ENCODE results near the gene GLYR1. TPM values are rescaled to one million over a fixed set of nuclear protein-coding genes. Genes with fewer than 3 reads are reported as not detected.

Gene GLYR1
- total RNA-seq, 1 experiment from 2014 or later: 135 TPM

DNA sequence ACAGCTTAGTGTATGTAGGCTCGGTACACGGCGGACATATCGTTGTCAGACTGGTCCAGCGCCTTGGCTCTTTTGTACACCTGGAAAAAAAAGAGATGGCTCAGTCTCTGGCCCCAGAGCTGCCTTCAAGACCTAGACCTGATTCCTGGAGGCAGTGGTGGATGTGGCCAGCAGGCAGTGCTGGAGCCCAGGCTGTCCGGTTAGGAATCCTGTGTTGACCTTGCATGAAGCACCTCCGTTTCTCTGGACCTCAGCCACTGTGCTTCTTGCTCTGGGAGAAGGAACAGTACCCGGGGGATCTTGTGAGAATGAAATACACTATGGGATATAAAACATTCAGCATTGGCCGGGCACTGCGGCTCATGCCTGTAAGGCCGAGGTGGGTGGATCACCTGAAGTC, 41.9 kb downstream of the GLYR1 start:
- no peaks in the 10 kb centered on the region for H3K9me2 ChIP-seq (ENCODE audit: insufficient read depth)
- H3K36me3 ChIP-seq (ENCODE audit: low read depth): peaks cover 4% of the 10 kb centered on the region; the same call in 1 of the 2 replicates
- no peaks in the 10 kb centered on the region for H3K9me3 ChIP-seq (ENCODE audit: insufficient read depth, low read depth)
- ChIA-PET CTCF (interaction anchor here (0.5 kb wide), 1 partner anchor 152 kb away, joined by 8 read pairs; no protein-coding TSS in a partner anchor), POLR2A (ENCODE audit: unreplicated experiment) (no interaction called here)
- no TSS peak for BruUV-seq (replicated peaks)
- H3K27ac ChIP-seq: no peak overlapping the region
- intact Hi-C loops (cut with micrococcal nuclease; ENCODE audit: unreplicated experiment): no loop called here
- no peak overlapping the region for H2AFZ ChIP-seq
- H3K27me3 ChIP-seq (ENCODE audit: insufficient read depth, low read depth): no peaks in the 10 kb centered on the region
- H3K4me3 ChIP-seq: no peak overlapping the region
- H3K4me2 ChIP-seq: no peak overlapping the region
- H3K4me1 ChIP-seq (replicated peaks; ENCODE audit: insufficient read depth): peaks cover 14% of the 10 kb centered on the region
- H4K20me1 ChIP-seq (ENCODE audit: insufficient read depth): no peaks in the 10 kb centered on the region; the same call in 1 of the 2 replicates
- DNase-seq: no peak
- H3K79me2 ChIP-seq (ENCODE audit: low read depth): no peaks in the 10 kb centered on the region
- no peak for TF ChIP-seq EZH2 (IDR thresholded peaks at IDR 0.05; ENCODE audit: low read depth)
- TF ChIP-seq, protein P1, sequence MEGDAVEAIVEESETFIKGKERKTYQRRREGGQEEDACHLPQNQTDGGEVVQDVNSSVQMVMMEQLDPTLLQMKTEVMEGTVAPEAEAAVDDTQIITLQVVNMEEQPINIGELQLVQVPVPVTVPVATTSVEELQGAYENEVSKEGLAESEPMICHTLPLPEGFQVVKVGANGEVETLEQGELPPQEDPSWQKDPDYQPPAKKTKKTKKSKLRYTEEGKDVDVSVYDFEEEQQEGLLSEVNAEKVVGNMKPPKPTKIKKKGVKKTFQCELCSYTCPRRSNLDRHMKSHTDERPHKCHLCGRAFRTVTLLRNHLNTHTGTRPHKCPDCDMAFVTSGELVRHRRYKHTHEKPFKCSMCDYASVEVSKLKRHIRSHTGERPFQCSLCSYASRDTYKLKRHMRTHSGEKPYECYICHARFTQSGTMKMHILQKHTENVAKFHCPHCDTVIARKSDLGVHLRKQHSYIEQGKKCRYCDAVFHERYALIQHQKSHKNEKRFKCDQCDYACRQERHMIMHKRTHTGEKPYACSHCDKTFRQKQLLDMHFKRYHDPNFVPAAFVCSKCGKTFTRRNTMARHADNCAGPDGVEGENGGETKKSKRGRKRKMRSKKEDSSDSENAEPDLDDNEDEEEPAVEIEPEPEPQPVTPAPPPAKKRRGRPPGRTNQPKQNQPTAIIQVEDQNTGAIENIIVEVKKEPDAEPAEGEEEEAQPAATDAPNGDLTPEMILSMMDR (conservative IDR thresholded peaks at IDR 0.05): no peak
- H3F3A ChIP-seq (ENCODE audit: insufficient read depth, low read depth): peaks cover 35% of the 10 kb centered on the region

GRCh38 chr16:4803898-4804762, 43.0 kb downstream of the GLYR1 start:
- H3K9me3 ChIP-seq (ENCODE audit: insufficient read depth, low read depth): no peaks in the 10 kb centered on the region
- H2AFZ ChIP-seq: no peak overlapping the region
- POLR2A ChIA-PET (ENCODE audit: unreplicated experiment): interaction anchor here (0.6 kb wide), 1 partner anchor 494 kb away, joined by 3 read pairs; no protein-coding TSS in a partner anchor
- no peaks in the 10 kb centered on the region for H3K27me3 ChIP-seq (ENCODE audit: insufficient read depth, low read depth)
- peaks cover 35% of the 10 kb centered on the region for H3F3A ChIP-seq (ENCODE audit: insufficient read depth, low read depth)
- no peak overlapping the region for H3K27ac ChIP-seq
- CTCF ChIA-PET: no interaction called here
- H3K4me2 ChIP-seq: peak overlapping the region; percentile 96; the same call in 1 of the 2 replicates
- TF ChIP-seq, protein P1 (conservative IDR thresholded peaks at IDR 0.05): no peak
- no peak for TF ChIP-seq EZH2 (IDR thresholded peaks at IDR 0.05; ENCODE audit: low read depth)
- no peaks in the 10 kb centered on the region for H3K9me2 ChIP-seq (ENCODE audit: insufficient read depth)
- H3K36me3 ChIP-seq (ENCODE audit: low read depth): peaks cover 4% of the 10 kb centered on the region
- no peaks in the 10 kb centered on the region for H3K79me2 ChIP-seq (ENCODE audit: low read depth)
- H3K4me1 ChIP-seq (replicated peaks; ENCODE audit: insufficient read depth): peaks cover 14% of the 10 kb centered on the region
- H3K4me3 ChIP-seq: no peak overlapping the region; the same call in 1 of the 2 replicates
- intact Hi-C loops (cut with micrococcal nuclease; ENCODE audit: unreplicated experiment): loop anchor here (2.0 kb wide), 1 partner anchor 153 kb away; no protein-coding TSS in a partner anchor
- no TSS peak for BruUV-seq (replicated peaks)
- DNase-seq: no peak
- no peaks in the 10 kb centered on the region for H4K20me1 ChIP-seq (ENCODE audit: insufficient read depth)

- Histone ChIP-seq H2AFZ (no peak overlapping the region), H3K4me1 (replicated peaks; ENCODE audit: insufficient read depth) (peaks cover 14% of the 10 kb centered on the region), H3K4me2 (peak overlapping the region; percentile 96), H3K4me3 (peak overlapping the region; percentile 81), H3K79me2 (ENCODE audit: low read depth) (no peaks in the 10 kb centered on the region), H3K27me3 (ENCODE audit: insufficient read depth, low read depth) (no peaks in the 10 kb centered on the region), H3K36me3 (ENCODE audit: low read depth) (no peaks in the 10 kb centered on the region; the same call in 1 of the 2 replicates), H3F3A (ENCODE audit: insufficient read depth, low read depth) (peaks cover 35% of the 10 kb centered on the region), H3K27ac (peak overlapping the region; percentile 55), H3K9me3 (ENCODE audit: insufficient read depth, low read depth) (no peaks in the 10 kb centered on the region), H3K9me2 (ENCODE audit: insufficient read depth) (no peaks in the 10 kb centered on the region), H4K20me1 (ENCODE audit: insufficient read depth) (no peaks in the 10 kb centered on the region)
- BruUV-seq (replicated peaks): no TSS peak
- TF ChIP-seq, protein P1 (conservative IDR thresholded peaks at IDR 0.05): no peak
- no peak for TF ChIP-seq EZH2 (IDR thresholded peaks at IDR 0.05; ENCODE audit: low read depth)
- ChIA-PET CTCF (interaction anchor here (1.0 to 1.4 kb wide), 2 partner anchors 69 to 153 kb away, joined by 3 to 4 read pairs; partner anchors contain the start of genes ANKS3 and DNAAF8), POLR2A (ENCODE audit: unreplicated experiment) (interaction anchor here (0.6 to 1.0 kb wide), 2 partner anchors 69 to 1620 kb away, joined by 4 to 12 read pairs; partner anchors contain the start of genes ANKS3 and DNAAF8)
- DNase-seq: no peak
- intact Hi-C loops (cut with micrococcal nuclease; ENCODE audit: unreplicated experiment): loop anchor here (2.0 kb wide), 1 partner anchor 153 kb away; no protein-coding TSS in a partner anchor
Measured at GRCh38 chr16:4803401-4803844, 43.7 kb downstream of the GLYR1 start.
